ENCODE results near the gene ADRB2. TPM values are rescaled to one million over a fixed set of nuclear protein-coding genes. Genes with fewer than 3 reads are reported as not detected.

Gene ADRB2
- total RNA-seq, 1 experiment from 2014 or later = 1.0 TPM

- no peak for ATAC-seq
- ChIA-PET POLR2A (no interaction called here), CTCF (no interaction called here)
- no peaks in the 10 kb centered on the region for H3K27me3 ChIP-seq (ENCODE audit: control insufficient read depth, insufficient read depth, low read length)
- H3K27ac ChIP-seq (ENCODE audit: low read length) = no peak overlapping the region
- intact Hi-C loops (cut with micrococcal nuclease; ENCODE audit: unreplicated experiment) (no loop called here), in situ Hi-C loops (cut with HindIII; ENCODE audit: low pct_unique_long_range_greater_than_20kb, low sequenced_read_pairs) (no loop called here)
- no peaks in the 10 kb centered on the region for H3K36me3 ChIP-seq (ENCODE audit: control insufficient read depth, insufficient read depth, low read length)
- no peaks in the 10 kb centered on the region for H3K4me1 ChIP-seq (ENCODE audit: control insufficient read depth, insufficient read depth, low read length)
- H3K4me3 ChIP-seq (ENCODE audit: low read depth in 2 of 2, low read length in 2 of 2) = no peak overlapping the region
- no peaks in the 10 kb centered on the region for H3K9me3 ChIP-seq (ENCODE audit: control insufficient read depth, insufficient read depth, low read depth, low read length)
- BruUV-seq (replicated peaks) = no TSS peak
- TF ChIP-seq CTCF (IDR thresholded peaks at IDR 0.05) (no peak), POLR2AphosphoS5 (IDR thresholded peaks at IDR 0.05; ENCODE audit: low read depth, low read length) (no peak), TCF7L2 (IDR thresholded peaks at IDR 0.05; ENCODE audit: low read depth, low read length) (no peak), SIN3A (IDR thresholded peaks at IDR 0.05; ENCODE audit: borderline replicate concordance, insufficient read depth, low read depth, low read length) (no peak)
- TF ChIP-seq, protein P1, sequence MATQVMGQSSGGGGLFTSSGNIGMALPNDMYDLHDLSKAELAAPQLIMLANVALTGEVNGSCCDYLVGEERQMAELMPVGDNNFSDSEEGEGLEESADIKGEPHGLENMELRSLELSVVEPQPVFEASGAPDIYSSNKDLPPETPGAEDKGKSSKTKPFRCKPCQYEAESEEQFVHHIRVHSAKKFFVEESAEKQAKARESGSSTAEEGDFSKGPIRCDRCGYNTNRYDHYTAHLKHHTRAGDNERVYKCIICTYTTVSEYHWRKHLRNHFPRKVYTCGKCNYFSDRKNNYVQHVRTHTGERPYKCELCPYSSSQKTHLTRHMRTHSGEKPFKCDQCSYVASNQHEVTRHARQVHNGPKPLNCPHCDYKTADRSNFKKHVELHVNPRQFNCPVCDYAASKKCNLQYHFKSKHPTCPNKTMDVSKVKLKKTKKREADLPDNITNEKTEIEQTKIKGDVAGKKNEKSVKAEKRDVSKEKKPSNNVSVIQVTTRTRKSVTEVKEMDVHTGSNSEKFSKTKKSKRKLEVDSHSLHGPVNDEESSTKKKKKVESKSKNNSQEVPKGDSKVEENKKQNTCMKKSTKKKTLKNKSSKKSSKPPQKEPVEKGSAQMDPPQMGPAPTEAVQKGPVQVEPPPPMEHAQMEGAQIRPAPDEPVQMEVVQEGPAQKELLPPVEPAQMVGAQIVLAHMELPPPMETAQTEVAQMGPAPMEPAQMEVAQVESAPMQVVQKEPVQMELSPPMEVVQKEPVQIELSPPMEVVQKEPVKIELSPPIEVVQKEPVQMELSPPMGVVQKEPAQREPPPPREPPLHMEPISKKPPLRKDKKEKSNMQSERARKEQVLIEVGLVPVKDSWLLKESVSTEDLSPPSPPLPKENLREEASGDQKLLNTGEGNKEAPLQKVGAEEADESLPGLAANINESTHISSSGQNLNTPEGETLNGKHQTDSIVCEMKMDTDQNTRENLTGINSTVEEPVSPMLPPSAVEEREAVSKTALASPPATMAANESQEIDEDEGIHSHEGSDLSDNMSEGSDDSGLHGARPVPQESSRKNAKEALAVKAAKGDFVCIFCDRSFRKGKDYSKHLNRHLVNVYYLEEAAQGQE (IDR thresholded peaks at IDR 0.05; ENCODE audit: insufficient read depth in 1 of 2, low read depth in 2 of 2, low read length in 1 of 2) = no peak
- DNase-seq (ENCODE audit: low read depth, low spot score) = no peak
Observed at GRCh38 chr5:148843510-148844318, 17.3 kb downstream of the ADRB2 start.

- no peaks in the 10 kb centered on the region for H3K4me1 ChIP-seq (ENCODE audit: control insufficient read depth, insufficient read depth, low read length)
- POLR2A ChIA-PET = no interaction called here
- ATAC-seq (peak; percentile 69), DNase-seq (ENCODE audit: low read depth, low spot score) (no peak)
- in situ Hi-C loops (cut with HindIII; ENCODE audit: low pct_unique_long_range_greater_than_20kb, low sequenced_read_pairs) = no loop called here
- no peak overlapping the region for H3K27ac ChIP-seq (ENCODE audit: low read length)
- CTCF ChIA-PET = no interaction called here
- intact Hi-C loops (cut with micrococcal nuclease; ENCODE audit: unreplicated experiment) = no loop called here
- BruUV-seq (replicated peaks) = no TSS peak
- H3K36me3 ChIP-seq (ENCODE audit: control insufficient read depth, insufficient read depth, low read length) = no peaks in the 10 kb centered on the region
- TF ChIP-seq TCF7L2 (IDR thresholded peaks at IDR 0.05; ENCODE audit: low read depth, low read length) = no peak
- no peak for TF ChIP-seq POLR2AphosphoS5 (IDR thresholded peaks at IDR 0.05; ENCODE audit: low read depth, low read length)
- TF ChIP-seq, protein P1 (IDR thresholded peaks at IDR 0.05; ENCODE audit: insufficient read depth in 1 of 2, low read depth in 2 of 2, low read length in 1 of 2) = no peak
- TF ChIP-seq SIN3A (IDR thresholded peaks at IDR 0.05; ENCODE audit: borderline replicate concordance, insufficient read depth, low read depth, low read length) = no peak
- TF ChIP-seq CTCF (IDR thresholded peaks at IDR 0.05) = peak; percentile 37
- no peaks in the 10 kb centered on the region for H3K9me3 ChIP-seq (ENCODE audit: control insufficient read depth, insufficient read depth, low read depth, low read length)
- no peaks in the 10 kb centered on the region for H3K27me3 ChIP-seq (ENCODE audit: control insufficient read depth, insufficient read depth, low read length)
- H3K4me3 ChIP-seq (ENCODE audit: low read depth in 2 of 2, low read length in 2 of 2) = no peak overlapping the region
Observed at GRCh38 chr5:148844433-148845280, 18.2 kb downstream of the ADRB2 start.

All from Panc1 (cell line).